HL-60 (cell line): Measurements from ENCODE around the gene FMO4.
"Not testable (repeated sequence)": the region's sequence is repeated elsewhere in the genome, so short reads cannot be mapped to it uniquely, and the experiment has no call there.

Experiments used
- CTCF ChIP-seq: IDR thresholded peaks from one replicate; pipeline ENCODE4 v1.5.1; 2011; ENCODE audit warnings: low read length, control low read depth, inconsistent platforms; ENCODE audit not compliant: insufficient read depth
- GABPA ChIP-seq: IDR thresholded peaks from 2 replicates; pipeline ENCODE4 v1.6.1; 2012; ENCODE audit warnings: low read depth
- POLR2AphosphoS5 ChIP-seq: IDR thresholded peaks from 2 replicates; pipeline ENCODE4 v1.6.1; 2012; ENCODE audit warnings: low read depth
- REST ChIP-seq: IDR thresholded peaks from 2 replicates; pipeline ENCODE4 v1.6.1; 2012; ENCODE audit warnings: low read depth; ENCODE audit not compliant: insufficient replicate concordance

- TF ChIP-seq CTCF, POLR2AphosphoS5, REST, GABPA: not testable (repeated sequence)
Measured at GRCh38 chr1:171390740-171391139, 76.8 kb downstream of the FMO4 start.
